ENCODE results near the gene MTERF4.

DNA sequence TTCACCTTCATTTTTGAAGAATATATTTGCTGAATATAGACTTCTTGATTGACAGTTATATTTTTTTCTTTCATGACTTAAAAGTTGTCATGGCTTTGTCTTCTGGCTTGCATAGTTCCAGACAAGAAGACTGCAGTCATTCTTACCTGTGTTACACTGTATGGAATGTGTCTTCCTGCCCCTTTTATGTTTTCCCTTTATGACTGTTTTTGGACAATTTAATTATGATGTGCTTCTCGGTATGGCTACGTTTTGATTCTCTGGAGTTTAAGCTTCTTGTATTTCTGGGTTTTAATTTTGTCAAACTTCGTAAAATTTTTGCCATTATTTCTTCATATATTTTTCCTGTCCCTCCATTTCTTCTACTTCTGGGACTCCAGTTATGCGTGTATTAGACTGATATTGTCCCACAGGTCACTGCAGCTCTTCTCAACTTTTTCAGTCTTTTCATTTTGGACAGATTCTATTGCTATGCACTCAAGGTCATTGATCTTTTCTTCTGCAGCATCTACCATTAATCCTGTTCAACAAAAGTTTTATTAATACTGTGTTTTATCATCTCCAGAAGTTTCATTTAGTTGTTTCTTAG, 17.1 kb downstream of the MTERF4 start:
- TF ChIP-seq, protein P1, sequence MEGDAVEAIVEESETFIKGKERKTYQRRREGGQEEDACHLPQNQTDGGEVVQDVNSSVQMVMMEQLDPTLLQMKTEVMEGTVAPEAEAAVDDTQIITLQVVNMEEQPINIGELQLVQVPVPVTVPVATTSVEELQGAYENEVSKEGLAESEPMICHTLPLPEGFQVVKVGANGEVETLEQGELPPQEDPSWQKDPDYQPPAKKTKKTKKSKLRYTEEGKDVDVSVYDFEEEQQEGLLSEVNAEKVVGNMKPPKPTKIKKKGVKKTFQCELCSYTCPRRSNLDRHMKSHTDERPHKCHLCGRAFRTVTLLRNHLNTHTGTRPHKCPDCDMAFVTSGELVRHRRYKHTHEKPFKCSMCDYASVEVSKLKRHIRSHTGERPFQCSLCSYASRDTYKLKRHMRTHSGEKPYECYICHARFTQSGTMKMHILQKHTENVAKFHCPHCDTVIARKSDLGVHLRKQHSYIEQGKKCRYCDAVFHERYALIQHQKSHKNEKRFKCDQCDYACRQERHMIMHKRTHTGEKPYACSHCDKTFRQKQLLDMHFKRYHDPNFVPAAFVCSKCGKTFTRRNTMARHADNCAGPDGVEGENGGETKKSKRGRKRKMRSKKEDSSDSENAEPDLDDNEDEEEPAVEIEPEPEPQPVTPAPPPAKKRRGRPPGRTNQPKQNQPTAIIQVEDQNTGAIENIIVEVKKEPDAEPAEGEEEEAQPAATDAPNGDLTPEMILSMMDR (IDR thresholded peaks at IDR 0.05; ENCODE audit: insufficient read depth, low read length): no peak
- no peak for TF ChIP-seq POLR2AphosphoS5 (IDR thresholded peaks at IDR 0.05; ENCODE audit: low read depth)

All from HL-60 (cell line).